GM18951 (cell line): ENCODE measurements around the gene TYW5.

ENCODE experiments used
- POLR2A ChIP-seq: IDR thresholded peaks from 4 replicates; pipeline ENCODE4 v1.6.1; 2011; ENCODE audit warnings: mild to moderate bottlenecking; ENCODE audit not compliant: insufficient read length, insufficient read depth; ENCODE audit errors: extremely low read depth
- in situ Hi-C: fragments of 300-500 bp; cut with MboI; formaldehyde crosslinking; loops from one replicate; pipeline ENCODE4 v1.12.0; 2022; ENCODE audit warnings: low sequenced_read_pairs, mixed read lengths, inconsistent platforms; ENCODE audit not compliant: unreplicated experiment

Gene TYW5

DNA sequence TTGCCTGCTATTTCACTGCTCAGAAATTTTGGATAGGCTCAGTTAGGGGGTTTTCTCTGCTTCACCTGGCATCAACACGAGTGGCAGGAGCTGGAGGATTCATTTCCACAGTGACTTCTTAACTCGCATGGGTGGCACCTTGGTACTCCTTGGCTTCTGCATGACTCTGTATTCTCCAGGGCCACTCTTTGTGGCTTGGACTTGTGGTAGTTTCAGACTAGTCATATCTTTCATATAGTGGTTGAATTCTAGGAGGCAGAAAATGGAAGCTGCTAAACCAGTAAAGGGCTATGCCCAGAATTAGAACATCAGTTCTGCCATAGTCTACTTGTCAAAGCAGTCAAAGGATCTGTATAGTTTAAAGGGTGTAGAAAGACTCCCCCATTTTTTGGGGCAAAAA lies 6.9 kb upstream of the TYW5 start:
- in situ Hi-C loops = loop anchor here (25.0 kb wide), 1 partner anchor 750 kb away; no protein-coding TSS in a partner anchor
- TF ChIP-seq POLR2A = no peak

DNA sequence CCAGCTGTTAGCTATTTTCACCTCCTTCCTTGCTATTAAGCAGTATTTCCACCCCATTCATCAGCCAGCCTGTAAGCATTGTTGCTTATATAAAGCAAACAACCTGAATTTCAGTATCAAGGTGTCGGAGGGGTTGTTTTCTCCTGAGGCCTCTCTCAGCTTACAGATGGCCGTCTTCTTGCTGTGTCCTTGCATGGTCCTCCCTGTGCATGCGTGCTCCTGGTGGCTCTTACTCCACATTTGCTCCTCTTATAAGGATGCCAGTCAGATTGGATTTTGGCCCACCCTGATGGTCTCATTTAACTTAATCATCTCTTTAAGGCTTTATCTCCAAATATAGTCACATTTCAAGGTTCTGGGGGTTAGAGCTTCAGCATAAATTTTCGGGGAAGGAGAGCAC lies 2.7 kb upstream of the TYW5 start:
- in situ Hi-C loops = loop anchor here (25.0 kb wide), 1 partner anchor 754 kb away; no protein-coding TSS in a partner anchor
- TF ChIP-seq POLR2A = no peak

DNA sequence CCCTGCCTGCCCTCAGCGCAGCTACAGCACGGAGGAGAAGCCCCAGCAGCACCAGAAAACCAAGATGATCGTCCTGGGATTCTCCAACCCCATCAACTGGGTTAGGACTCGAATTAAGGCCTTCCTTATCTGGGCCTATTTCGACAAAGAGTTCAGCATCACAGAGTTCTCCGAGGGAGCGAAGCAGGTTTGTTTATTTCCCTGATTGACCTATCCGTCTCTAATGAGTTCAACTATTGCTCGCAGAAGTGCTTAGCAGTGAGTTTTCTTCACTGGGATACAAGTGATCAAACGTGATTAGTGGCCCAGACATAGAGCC lies 730 bp upstream of the TYW5 start:
- in situ Hi-C loops = loop anchor here (25.0 kb wide), 1 partner anchor 756 kb away; no protein-coding TSS in a partner anchor
- TF ChIP-seq POLR2A = no peak

DNA sequence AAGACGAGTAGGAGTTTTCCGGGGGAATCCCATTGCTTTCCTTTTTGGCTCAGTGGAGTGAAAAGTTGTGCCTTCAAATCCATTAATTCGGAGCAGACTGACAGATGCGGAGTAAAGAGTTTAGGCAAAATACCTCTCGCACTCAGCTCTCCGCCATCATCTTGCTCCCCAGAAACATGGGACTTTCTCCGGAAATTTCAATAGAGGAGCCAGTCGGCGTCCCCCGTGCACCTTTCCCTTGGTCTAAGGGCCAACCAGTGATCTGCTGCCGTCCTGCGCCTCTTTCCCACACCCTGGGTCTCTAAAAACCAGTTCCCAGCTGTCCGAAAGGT lies 318 bp downstream of the TYW5 start:
- in situ Hi-C loops = loop anchor here (25.0 kb wide), 1 partner anchor 757 kb away; no protein-coding TSS in a partner anchor

DNA sequence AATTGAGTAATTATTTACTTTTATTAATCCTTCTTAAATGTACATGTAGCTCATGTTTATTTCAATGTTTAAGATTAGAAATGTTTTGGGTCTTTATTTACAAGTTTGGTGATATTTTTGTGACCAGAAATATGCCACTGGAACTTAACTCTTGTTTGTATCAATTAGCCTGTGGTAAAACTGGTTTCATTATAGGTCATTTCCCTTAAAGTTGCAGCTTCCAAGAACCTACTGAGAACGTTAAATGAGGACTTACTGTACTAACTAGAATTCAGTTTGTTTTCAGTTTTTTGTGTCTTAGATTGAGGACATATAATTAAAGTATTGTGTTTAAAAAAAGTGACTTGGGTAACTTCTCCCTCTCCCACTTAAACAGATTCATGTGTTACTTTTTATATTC lies 4.3 kb downstream of the TYW5 start:
- in situ Hi-C loops = loop anchor here (25.0 kb wide), 1 partner anchor 761 kb away; no protein-coding TSS in a partner anchor
- TF ChIP-seq POLR2A = no peak

More for the DNA sequence above, 318 bp downstream of the TYW5 start:
- TF ChIP-seq POLR2A = no peak

DNA sequence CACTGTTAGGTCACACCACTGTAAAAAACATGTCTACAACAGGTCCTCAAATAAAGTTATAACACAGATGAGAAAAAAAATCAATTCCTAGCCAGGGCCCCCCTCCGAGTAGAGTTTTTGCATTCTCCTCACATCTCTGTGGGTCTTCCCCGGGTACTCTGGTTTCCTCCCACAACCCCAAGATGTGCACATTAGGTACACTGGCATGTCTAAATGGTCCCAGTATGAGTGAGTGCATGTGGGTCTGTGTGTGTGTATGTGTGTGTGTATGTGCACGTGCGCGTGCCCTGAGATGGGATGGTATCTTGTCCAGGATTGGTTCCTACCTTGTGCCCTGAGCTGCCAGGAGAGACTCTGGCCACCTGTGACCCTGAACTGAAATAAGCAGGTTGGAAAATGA lies 4.9 kb downstream of the TYW5 start:
- in situ Hi-C loops = loop anchor here (25.0 kb wide), 1 partner anchor 762 kb away; no protein-coding TSS in a partner anchor
- TF ChIP-seq POLR2A = no peak

DNA sequence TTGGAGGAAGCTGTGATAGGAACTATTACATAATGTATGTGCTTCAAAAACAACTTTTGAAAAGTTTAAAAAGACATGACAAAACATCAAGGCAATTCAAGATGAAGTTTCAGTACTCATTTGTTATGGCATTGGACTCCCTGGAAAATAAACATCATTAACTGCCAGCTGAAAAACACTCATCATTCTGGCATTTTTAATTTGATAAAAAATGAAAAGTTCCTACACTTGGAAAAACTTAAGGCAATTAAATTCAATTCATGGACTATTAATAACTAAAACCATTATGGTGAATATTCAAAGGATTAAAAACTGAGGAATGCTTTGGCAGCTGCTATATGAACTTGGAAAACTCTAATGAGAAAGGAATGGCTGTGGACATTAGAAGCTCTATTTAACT lies 8.5 kb downstream of the TYW5 start:
- in situ Hi-C loops = no loop called here
- no peak for TF ChIP-seq POLR2A

DNA sequence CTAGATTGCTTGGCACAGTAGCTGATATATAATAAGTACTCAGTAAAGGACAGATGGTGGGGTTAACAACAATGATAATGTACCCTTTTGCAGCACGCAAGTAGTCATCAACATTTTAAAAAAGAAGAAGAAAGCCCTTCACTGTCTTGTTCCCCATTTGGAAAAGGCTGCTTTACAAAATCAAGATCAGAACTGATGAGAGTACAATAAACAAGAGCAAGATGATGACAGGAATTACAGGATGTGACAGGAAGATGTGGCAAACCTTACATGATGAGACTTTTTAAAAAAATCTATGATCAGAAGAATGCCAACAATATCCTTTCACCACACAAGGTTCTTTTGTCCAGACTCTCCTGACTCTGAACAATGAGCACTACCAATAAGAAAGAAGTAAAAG lies 9.1 kb downstream of the TYW5 start:
- in situ Hi-C loops = no loop called here
- TF ChIP-seq POLR2A = no peak

DNA sequence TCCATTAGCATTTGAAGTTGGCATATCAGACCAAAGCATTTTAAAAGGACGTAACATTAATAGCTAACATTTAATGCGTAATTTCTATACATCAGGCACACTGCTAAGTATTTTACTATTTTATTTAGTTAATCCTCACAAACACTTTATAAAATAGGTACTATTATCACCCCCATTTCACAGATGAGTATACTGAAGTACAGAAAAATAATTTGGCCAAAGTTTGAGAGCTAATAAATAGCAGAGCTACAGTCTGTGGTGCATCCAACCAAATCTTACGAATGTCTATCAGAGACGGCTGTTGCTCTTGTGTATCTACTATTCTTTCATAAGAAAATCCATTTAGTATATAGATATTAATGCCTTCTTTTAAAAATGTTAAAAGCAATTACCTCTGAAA lies 11.9 kb downstream of the TYW5 start:
- in situ Hi-C loops = no loop called here

DNA sequence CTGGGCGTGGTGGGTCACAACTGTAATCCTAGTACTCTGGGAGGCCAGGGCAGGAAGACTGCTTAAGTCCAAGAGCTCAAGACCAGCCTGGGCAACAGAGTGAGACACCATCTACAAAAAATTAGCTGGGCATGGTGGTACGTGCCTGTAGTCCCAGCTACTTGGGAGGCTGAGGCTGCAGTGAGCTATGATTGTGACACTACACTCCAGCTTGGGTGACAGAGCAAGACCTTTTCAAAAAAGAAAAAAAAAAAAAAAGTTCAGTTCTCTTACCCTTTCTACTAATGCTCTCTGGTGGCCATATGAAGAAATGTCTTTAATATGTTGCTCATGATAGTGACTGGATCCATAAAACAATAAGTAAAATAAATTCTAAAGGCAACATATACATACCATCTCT lies 14.9 kb downstream of the TYW5 start:
- no peak for TF ChIP-seq POLR2A
- in situ Hi-C loops = no loop called here

More for the DNA sequence above, 11.9 kb downstream of the TYW5 start:
- no peak for TF ChIP-seq POLR2A

DNA sequence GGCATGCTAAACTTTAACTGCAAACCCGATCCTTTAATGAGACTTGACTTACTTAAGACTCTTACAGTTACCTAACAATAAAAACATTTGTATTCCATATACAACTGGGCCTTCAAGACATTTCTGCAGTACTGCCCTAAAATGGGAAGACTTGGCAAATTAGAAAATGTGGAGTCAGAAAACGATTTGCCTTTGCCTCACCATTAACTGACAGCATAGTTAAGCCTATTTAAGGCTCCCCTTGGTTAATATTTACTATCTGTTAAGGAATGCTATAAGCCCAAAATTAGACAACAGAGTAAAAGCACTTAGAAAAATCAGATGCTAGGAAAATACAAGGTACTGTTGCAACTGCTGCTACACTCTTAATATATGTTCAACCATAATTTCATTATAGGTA lies 18.7 kb downstream of the TYW5 start:
- no peak for TF ChIP-seq POLR2A
- in situ Hi-C loops = no loop called here

DNA sequence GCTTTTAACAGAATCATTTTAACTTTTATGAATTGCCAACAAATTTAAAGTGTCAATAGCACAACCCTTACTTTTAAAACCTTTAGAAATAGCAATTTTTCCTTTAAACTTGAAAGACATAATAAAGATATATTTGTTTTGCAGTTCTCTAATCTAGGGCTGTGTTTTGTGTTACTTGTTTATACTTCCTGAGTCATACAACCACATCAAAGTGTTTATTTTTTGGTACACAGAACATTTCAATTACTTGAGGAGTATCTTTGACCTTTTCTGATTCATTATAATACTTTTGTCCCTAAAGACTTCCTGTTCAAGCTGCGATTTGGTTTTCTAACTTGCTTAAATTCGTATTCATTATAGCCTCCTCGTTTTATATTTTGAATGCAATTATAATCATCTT lies 21.8 kb downstream of the TYW5 start:
- in situ Hi-C loops = no loop called here
- TF ChIP-seq POLR2A = no peak

DNA sequence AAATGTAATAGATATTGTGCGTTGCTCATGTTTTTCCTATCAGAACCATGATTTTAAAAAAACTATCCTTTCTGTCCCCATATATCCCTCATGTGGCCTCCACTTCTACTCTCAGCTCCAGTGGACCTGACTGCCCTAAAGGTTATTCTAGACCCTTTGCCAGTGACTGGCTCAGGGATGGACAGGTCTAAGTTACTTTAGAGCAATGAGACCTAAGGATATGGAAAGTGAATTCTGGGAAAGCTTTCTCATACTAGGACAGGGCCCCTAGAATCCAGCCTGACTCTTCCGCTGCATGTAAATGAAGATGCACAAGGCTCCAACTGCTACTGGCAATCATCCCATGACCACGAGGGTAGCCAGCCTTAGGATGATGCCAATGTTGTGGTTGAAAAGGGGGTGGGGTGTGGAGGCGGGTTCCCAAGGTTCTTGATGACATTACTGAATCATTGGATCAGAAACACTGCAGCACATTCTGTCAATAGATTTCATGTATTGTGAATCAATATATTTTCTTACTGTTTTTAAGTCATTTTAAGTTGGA lies 22.9 kb downstream of the TYW5 start:
- no peak for TF ChIP-seq POLR2A
- in situ Hi-C loops = no loop called here

DNA sequence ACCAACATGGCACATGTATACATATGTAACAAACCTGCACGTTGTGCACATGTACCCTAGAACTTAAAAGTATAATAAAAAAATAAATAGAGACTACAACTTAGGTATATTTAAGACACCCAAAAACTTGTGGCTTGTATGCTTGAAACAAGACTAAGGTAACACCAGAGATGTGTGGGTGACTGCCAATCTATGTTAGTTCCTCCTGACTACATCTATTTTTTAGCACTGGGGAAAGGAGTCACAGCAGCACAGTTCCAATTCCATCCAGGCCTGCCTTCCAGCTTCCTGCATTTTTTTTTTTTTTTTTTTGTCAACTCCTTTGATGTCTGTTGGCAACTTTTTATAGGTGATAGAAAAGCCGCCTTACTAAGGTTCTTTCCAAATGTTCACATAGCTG lies 26.0 kb downstream of the TYW5 start:
- in situ Hi-C loops = no loop called here
- no peak for TF ChIP-seq POLR2A

DNA sequence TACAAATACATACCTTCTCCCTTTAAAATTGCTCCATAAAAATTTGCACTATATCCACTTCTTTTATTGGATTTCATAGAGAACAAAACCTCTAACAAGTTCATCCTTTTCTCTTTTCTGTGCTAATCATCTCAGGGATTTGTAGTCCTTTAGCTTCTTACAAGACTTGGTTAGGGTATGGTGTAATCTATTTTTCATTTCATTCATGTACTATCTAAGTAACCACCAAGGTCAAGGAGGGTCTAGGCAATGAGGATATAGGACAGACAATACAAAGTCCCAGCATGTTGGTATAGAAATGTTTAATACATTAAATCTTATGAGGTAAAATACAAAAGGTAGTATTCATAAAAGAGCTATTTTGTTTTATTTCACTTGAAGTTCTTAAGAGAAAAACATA lies 26.7 kb downstream of the TYW5 start:
- in situ Hi-C loops = no loop called here
- TF ChIP-seq POLR2A = no peak

DNA sequence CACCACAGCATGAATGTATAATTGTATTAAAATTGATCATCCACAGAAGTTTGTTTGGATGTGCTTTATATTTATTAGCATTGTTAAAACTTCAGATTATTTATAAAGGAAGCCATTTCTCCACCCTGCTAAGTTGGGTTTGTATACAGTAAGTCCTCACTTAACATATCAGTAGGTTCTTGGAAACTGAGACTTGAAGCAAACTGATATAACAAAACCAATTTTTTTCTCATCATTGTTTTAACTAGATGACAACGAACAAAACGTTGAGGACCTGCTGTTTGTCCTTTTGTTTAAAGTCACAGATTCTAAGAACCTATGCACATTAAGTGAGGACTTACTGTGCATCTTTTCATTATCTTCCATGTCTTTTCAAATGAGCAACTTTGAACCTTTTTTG lies 27.1 kb downstream of the TYW5 start:
- in situ Hi-C loops = no loop called here
- TF ChIP-seq POLR2A = no peak

DNA sequence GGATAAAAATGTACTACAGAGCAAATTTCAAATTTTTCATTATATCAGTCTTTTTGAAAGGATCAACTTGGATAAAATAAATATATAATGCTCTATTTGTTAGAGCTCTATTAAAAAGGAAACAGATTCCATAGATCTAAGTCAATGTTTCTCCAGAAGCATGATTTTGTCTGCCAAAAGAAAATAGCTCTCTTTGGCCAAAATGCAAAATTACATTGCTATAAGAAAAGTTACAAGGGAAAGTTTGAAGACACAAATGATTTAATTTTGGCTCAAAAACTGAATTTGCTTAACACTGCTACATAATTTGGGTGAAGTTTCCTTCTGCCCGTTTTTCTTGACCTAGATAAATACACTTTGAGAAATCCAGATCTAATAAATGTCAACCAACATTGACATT lies 28.5 kb downstream of the TYW5 start:
- TF ChIP-seq POLR2A = no peak
- in situ Hi-C loops = no loop called here
